Neutrophil (primary cell): Measurements from ENCODE around the gene FBF1.

Source experiments
- H3K27ac ChIP-seq: fragments of 200-600 bp; sonication (generic); 2 replicates; pipeline ENCODE4 v1.5.1; 2016; ENCODE audit warnings: mild to moderate bottlenecking, moderate library complexity
- H3K27me3 ChIP-seq: fragments of 200-600 bp; sonication (generic); 2 replicates; pipeline ENCODE4 v1.6.0; 2016; ENCODE audit warnings: mild to moderate bottlenecking
- H3K36me3 ChIP-seq: fragments of 200-600 bp; sonication (generic); 2 replicates; pipeline ENCODE4 v1.5.1; 2017
- H3K4me1 ChIP-seq, 2 experiments: fragments of 200-600 bp in 1 of 2; sonication (generic) in 1 of 2; 1 replicate in 1 of 2; 2 replicates in 1 of 2; pipeline versions ENCODE4 v1.5.1 to v1.6.1; 2013 to 2016; ENCODE audit warnings: low read depth in 1 of 2, low read length in 1 of 2, mild to moderate bottlenecking in 1 of 2, moderate library complexity in 1 of 2; ENCODE audit not compliant: control insufficient read depth in 1 of 2, insufficient read depth in 1 of 2
- H3K4me3 ChIP-seq, 2 experiments: fragments of 200-600 bp in 1 of 2; sonication (generic) in 1 of 2; 1 replicate in 1 of 2; 2 replicates in 1 of 2; pipeline ENCODE4 v1.5.1; 2013 to 2016; ENCODE audit warnings: low read depth in 1 of 2, low read length in 1 of 2, mild to moderate bottlenecking in 1 of 2, moderate library complexity in 1 of 2
- H3K9me3 ChIP-seq: fragments of 200-600 bp; sonication (generic); 2 replicates; pipeline ENCODE4 v1.5.1; 2016
- CTCF ChIP-seq: fragments of 200-600 bp; sonication (generic); IDR thresholded peaks from 2 replicates; pipeline ENCODE4 v1.5.1; 2016; ENCODE audit warnings: antibody characterized with exemption

The FBF1 gene

DNA sequence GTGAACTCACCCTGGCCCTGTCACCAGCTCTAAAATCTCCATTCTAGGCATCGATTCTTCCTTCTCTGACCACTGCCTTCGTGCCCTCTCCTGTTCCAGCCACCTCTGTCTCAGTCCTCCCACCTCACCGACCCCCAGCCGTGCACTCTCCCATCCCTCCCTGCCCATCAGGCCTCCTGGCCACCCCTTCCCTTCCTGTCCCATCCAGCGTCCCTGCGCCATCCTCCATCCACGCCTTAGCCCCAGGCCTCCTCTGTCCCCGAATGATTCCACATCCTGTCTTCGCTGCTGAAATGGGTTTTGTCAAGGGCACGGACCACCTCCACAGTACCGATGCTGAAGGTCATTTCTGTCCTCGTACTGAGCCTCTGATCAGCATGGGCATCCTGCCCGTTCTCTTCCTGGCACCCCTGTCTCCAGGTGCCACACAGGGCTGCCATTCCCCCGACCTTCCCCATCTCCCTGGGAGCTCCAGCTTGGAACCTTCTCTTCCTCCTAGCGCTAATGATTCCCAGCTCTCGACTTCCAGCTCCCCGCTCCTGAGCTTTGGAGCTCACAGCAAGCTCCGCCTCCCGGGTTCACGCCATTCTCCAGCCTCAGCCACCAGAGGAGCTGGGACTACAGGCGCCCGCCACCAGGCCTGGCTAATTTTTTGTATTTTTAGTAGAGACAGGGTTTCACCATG is 46.7 kb downstream of the FBF1 start:
- Histone ChIP-seq H3K4me1 (peaks cover 19 to 20% of the 10 kb centered on the region in 2 experiments), H3K27me3 (no peaks in the 10 kb centered on the region), H3K9me3 (no peaks in the 10 kb centered on the region), H3K4me3 (no peak overlapping the region), H3K36me3 (peaks cover 7% of the 10 kb centered on the region), H3K27ac (no peak overlapping the region)
- TF ChIP-seq CTCF, result no peak

- H3K4me3 ChIP-seq, result no peak overlapping the region
- peaks cover 19 to 20% of the 10 kb centered on the region in 2 experiments for H3K4me1 ChIP-seq
- H3K27ac ChIP-seq, result no peak overlapping the region
Observed at GRCh38 chr17:75893305-75894048, 47.4 kb downstream of the FBF1 start.

DNA sequence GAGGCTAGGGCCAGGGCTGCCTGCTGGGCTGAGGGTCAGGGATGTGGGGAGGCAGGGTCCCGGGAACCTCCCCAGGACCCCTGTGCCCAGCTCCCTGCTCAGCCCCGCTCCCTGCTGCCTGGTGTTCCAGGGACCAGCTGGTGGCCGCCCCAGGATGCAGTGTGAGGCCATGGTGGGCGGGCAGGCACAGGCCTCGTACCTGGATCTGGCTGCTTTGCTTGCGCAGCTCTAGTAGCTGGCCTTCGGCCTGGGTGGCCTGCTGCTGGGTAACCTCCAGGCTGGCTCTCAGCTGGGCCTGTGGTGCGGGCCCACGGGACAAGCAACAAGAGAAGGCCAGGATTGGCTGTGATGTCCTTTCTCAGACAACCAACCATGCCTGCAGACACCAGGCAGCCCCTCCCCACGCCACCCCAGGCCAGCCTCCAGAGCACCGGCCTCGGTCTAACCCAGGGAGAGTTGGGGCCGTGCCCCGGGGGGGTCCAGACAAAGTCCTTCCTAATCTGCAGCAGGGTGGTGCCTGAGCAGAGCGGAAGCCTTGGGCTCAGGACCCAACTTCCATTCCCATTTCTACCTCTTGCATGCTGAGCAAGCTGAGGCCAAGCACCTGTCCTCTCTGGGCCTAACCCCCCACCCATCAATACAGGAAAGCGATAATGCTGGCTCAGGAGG is 48.2 kb downstream of the FBF1 start:
- no peaks in the 10 kb centered on the region for H3K9me3 ChIP-seq
- no peak overlapping the region for H3K27ac ChIP-seq
- no peak for TF ChIP-seq CTCF
- no peak overlapping the region for H3K4me3 ChIP-seq
- no peaks in the 10 kb centered on the region for H3K36me3 ChIP-seq
- peaks cover 19 to 20% of the 10 kb centered on the region in 2 experiments for H3K4me1 ChIP-seq
- H3K27me3 ChIP-seq, result no peaks in the 10 kb centered on the region

More at GRCh38 chr17:75893305-75894048, 47.4 kb downstream of the FBF1 start:
- Histone ChIP-seq H3K9me3 (no peaks in the 10 kb centered on the region), H3K27me3 (no peaks in the 10 kb centered on the region), H3K36me3 (no peaks in the 10 kb centered on the region)
- no peak for TF ChIP-seq CTCF

DNA sequence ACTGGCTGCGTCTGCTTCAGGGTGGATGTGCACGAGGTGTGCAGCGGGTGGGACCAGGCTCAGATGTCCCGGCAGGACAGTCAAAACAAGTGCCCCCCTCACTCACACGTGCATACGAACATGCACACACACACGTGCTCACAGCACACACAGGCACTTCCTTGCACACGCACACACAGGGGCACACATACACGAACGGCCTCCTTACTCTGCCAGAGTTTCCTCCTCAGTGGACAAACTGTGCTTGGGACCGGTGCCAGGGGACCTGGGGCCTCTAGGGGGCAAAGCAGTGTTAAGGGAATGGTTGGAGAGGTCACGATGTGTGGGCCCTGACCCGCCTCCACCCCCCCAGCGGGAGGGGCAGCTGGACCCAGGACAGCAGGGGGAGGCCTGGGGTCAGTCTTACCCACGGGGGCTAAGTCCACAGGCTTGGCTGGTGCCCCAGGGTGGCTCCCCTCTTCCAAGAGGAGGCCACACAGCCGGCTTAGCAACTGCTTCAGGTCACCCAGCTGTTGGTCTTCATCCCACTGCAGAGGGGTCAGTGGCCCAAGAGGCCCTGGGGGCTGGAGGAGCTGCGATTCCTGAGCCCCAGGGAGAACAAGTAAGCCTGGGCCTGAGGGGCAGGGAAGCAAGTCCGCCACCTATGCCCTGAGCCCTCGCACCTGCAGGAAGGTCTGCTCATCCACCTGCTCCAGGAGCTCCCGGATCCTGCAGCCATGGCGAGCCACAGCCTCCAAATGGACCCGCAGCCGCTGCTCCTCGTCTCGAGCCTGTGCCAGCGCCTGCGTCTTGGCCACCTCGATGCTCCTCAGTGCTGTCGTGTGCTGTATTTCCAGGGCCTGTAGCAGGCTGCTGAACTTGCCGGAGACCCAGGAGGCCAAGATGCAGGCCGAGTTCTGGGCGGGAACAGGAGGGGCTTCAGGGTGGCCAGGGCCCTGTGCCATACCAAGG is 49.0 kb downstream of the FBF1 start:
- no peak overlapping the region for H3K27ac ChIP-seq
- TF ChIP-seq CTCF, result no peak
- no peaks in the 10 kb centered on the region for H3K36me3 ChIP-seq
- H3K4me3 ChIP-seq, result no peak overlapping the region
- H3K9me3 ChIP-seq, result no peaks in the 10 kb centered on the region
- H3K4me1 ChIP-seq, result peaks cover 13 to 14% of the 10 kb centered on the region in 2 experiments
- H3K27me3 ChIP-seq, result no peaks in the 10 kb centered on the region

GRCh38 chr17:75891022-75891604 is 49.7 kb downstream of the FBF1 start:
- Histone ChIP-seq H3K36me3 (no peaks in the 10 kb centered on the region), H3K27me3 (no peaks in the 10 kb centered on the region), H3K9me3 (no peaks in the 10 kb centered on the region), H3K4me1 (peaks cover 9 to 12% of the 10 kb centered on the region in 2 experiments), H3K4me3 (no peak overlapping the region), H3K27ac (no peak overlapping the region)
- TF ChIP-seq CTCF, result no peak
